ENCODE measurements around the gene ZNF408.

DNA sequence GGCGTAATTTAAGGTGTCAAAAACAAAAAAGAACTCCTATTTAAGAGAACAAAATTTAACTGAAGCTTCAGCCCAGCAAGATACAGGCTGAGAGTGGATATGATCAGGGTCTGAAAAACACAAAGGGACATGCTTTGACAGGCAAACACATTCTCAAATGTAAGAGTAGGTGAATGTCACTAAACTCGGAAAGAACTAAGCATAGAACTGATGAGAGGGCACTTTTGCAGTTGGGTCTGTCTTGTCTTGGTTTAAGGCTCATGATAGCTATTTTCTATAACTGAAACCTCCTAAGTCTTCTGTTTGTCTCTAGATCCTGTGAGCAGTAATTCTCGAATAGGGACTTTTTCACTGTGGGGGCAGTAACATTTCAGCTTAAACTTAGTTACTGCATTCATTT is 45.2 kb downstream of the ZNF408 start:
- TF ChIP-seq, protein P1, sequence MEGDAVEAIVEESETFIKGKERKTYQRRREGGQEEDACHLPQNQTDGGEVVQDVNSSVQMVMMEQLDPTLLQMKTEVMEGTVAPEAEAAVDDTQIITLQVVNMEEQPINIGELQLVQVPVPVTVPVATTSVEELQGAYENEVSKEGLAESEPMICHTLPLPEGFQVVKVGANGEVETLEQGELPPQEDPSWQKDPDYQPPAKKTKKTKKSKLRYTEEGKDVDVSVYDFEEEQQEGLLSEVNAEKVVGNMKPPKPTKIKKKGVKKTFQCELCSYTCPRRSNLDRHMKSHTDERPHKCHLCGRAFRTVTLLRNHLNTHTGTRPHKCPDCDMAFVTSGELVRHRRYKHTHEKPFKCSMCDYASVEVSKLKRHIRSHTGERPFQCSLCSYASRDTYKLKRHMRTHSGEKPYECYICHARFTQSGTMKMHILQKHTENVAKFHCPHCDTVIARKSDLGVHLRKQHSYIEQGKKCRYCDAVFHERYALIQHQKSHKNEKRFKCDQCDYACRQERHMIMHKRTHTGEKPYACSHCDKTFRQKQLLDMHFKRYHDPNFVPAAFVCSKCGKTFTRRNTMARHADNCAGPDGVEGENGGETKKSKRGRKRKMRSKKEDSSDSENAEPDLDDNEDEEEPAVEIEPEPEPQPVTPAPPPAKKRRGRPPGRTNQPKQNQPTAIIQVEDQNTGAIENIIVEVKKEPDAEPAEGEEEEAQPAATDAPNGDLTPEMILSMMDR (IDR thresholded peaks at IDR 0.05; ENCODE audit: extremely low read depth in 1 of 2, insufficient read depth in 1 of 2, low read depth in 1 of 2, low read length in 2 of 2), result no peak
- no peak for TF ChIP-seq POLR2A (IDR thresholded peaks at IDR 0.05; ENCODE audit: low read depth, low read length)
- TF ChIP-seq, protein P2, sequence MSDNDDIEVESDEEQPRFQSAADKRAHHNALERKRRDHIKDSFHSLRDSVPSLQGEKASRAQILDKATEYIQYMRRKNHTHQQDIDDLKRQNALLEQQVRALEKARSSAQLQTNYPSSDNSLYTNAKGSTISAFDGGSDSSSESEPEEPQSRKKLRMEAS (IDR thresholded peaks at IDR 0.05; ENCODE audit: insufficient read depth, insufficient read length), result no peak
- TF ChIP-seq FOS (IDR thresholded peaks at IDR 0.05; ENCODE audit: borderline replicate concordance, insufficient read depth, low read length), result no peak
- TF ChIP-seq POLR2AphosphoS5 (IDR thresholded peaks at IDR 0.05; ENCODE audit: insufficient read depth, low read depth, low read length), result no peak
- TF ChIP-seq JUN (IDR thresholded peaks at IDR 0.05; ENCODE audit: borderline replicate concordance, insufficient read depth, insufficient read length, low read depth), result no peak
- no peak for TF ChIP-seq MYC (IDR thresholded peaks at IDR 0.05; ENCODE audit: low read depth, low read length)

Data from endothelial cell of umbilical vein (primary cell).